Mammary epithelial cell (primary cell): ENCODE data around the gene MMP15.

Source experiments
- CTCF ChIP-seq, 2 donors: IDR thresholded peaks in 1 of 2; conservative IDR thresholded peaks in 1 of 2; 2 replicates each; pipeline ENCODE4 v1.5.1; 2011 to 2012; ENCODE audit warnings: inconsistent platforms in 2 of 2, low read length in 2 of 2, mild to moderate bottlenecking in 2 of 2, control low read depth in 1 of 2, low read depth in 1 of 2; ENCODE audit not compliant: insufficient read depth in 1 of 2; ENCODE audit errors: extremely low read depth in 1 of 2
- EZH2 ChIP-seq: IDR thresholded peaks from 2 replicates; pipeline ENCODE4 v1.6.1; 2012; ENCODE audit warnings: low read length, inconsistent platforms, borderline replicate concordance

GRCh38 chr16:58027161-58027915 lies 1.8 kb downstream of the MMP15 start:
- TF ChIP-seq CTCF (conservative IDR thresholded peaks at IDR 0.05 in 1 of 2, IDR thresholded peaks at IDR 0.05 in 1 of 2; ENCODE audit: extremely low read depth in 1 of 2, insufficient read depth in 1 of 2, low read depth in 1 of 2, low read length in 2 of 2) (no peak), EZH2 (no peak)
